ENCODE results near the gene TRH. TPM values are rescaled to one million over a fixed set of nuclear protein-coding genes. Genes with fewer than 3 reads are reported as not detected.

TRH gene
- total and polyA plus RNA-seq, 2 of the 8 experiments (the other 6 are each of a cell fraction or from before 2014, with no cell fraction given) = not detected

DNA sequence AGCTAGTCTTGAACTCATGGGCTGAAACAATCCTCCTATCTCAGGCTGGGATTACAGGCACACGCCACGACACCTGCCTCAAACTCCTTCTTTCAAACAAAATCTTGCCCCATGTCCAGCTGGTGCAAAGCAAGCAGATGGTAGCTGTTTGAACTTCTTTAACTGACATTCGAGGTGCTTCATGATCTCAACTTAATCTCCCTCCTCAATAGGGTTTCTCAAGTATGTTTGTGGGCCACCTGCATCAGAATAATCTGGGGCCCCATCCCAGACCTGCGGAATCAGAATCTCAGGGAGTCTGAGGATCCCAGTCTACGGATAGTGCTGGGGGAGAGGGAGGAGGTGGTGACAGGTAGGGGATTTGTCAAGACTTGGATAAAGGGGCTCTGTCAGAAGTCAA lies 20.9 kb upstream of the TRH start:
- ChIA-PET CTCF (ENCODE audit: partially characterized antibody) (interaction anchor here (1.0 to 5.0 kb wide), 5 partner anchors 8 to 144 kb away, joined by 3 to 45 read pairs (median 3); no protein-coding TSS in a partner anchor), POLR2A (ENCODE audit: partially characterized antibody) (interaction anchor here (2.1 kb wide), 1 partner anchor 17 kb away, joined by 6 read pairs; no protein-coding TSS in a partner anchor)
- 58% methylated on average over 5 of the region's 5 CpGs; no CpG with 5 or more reads in 1 of the 2 experiments for WGBS, 2 experiments (ENCODE audit: extremely low coverage in 1 of 2, insufficient coverage in 1 of 2, insufficient read length in 1 of 2, insufficient replicate concordance in 2 of 2, low coverage in 1 of 2, low lambda C conversion rate in 2 of 2, missing lambda C conversion rate in 1 of 2)
- Histone ChIP-seq H3K79me1 (ENCODE audit: low read depth, low read length) (no peaks in the 10 kb centered on the region), H3K4me2 (ENCODE audit: insufficient read depth in 1 of 2, low read depth in 2 of 2, low read length in 2 of 2) (no peak overlapping the region), H3K4ac (replicated peaks; ENCODE audit: insufficient read length, low read depth, low read length) (no peak overlapping the region), H2BK5ac (ENCODE audit: low read depth, low read length) (no peak overlapping the region), H3K23ac (ENCODE audit: insufficient read length) (no peak overlapping the region), H3K4me3 (ENCODE audit: extremely low read depth in 1 of 4, insufficient read depth in 2 of 4, low read depth in 3 of 4, low read length in 4 of 4) (no peak overlapping the region), H3K14ac (ENCODE audit: insufficient read length) (no peak overlapping the region), H3K9ac (replicated peaks in 1 of 4; ENCODE audit: extremely low read depth in 1 of 4, low read depth in 3 of 4, low read length in 3 of 4) (no peak overlapping the region), H2BK15ac (ENCODE audit: low read length) (no peak overlapping the region), H4K8ac (ENCODE audit: extremely low read depth, insufficient read depth, low read length) (no peak overlapping the region), H3K18ac (ENCODE audit: extremely low read depth, low read length) (no peak overlapping the region), H2BK120ac (replicated peaks; ENCODE audit: low read depth, low read length) (no peak overlapping the region), H4K20me1 (replicated peaks in 1 of 2; ENCODE audit: control insufficient read depth in 1 of 2, insufficient read depth in 2 of 2, low read length in 2 of 2) (peaks cover 0 to 2% of the 10 kb centered on the region in 2 experiments), H3K79me2 (ENCODE audit: control insufficient read depth in 1 of 2, insufficient read depth in 2 of 2, low read length in 2 of 2) (no peaks in the 10 kb centered on the region), H3K27ac (ENCODE audit: low read depth, low read length) (no peak overlapping the region), H3K36me3 (ENCODE audit: control insufficient read depth in 2 of 4, insufficient read depth in 4 of 4, low read length in 3 of 4) (no peaks in the 10 kb centered on the region), H3K27me3 (replicated peaks in 1 of 4; ENCODE audit: control insufficient read depth in 3 of 4, extremely low read depth in 1 of 4, insufficient read depth in 3 of 4, low read length in 3 of 4) (0 out of 7 replicates have a peak, but pooled peaks cover 0 to 5% (median 2%) of the 10 kb centered on the region in 4 experiments), H3K4me1 (replicated peaks in 1 of 4; ENCODE audit: control insufficient read depth in 3 of 4, insufficient read depth in 4 of 4, low read length in 3 of 4) (no peaks in the 10 kb centered on the region), H4K91ac (replicated peaks; ENCODE audit: insufficient read length, low read length) (no peak overlapping the region), H2BK20ac (ENCODE audit: low read length) (no peak overlapping the region), H3K56ac (replicated peaks; ENCODE audit: insufficient read length, low read depth, low read length) (no peak overlapping the region), H2AFZ (ENCODE audit: low read length) (no peak overlapping the region), H3K23me2 (ENCODE audit: low read depth, low read length) (no peaks in the 10 kb centered on the region), H4K5ac (ENCODE audit: insufficient read length, low read depth, low read length) (no peak overlapping the region), H2AK5ac (ENCODE audit: low read depth, low read length) (no peak overlapping the region), H3K9me3 (ENCODE audit: insufficient read depth in 2 of 2, low read depth in 1 of 2, low read length in 1 of 2) (no peaks in the 10 kb centered on the region), H2BK12ac (ENCODE audit: low read depth, low read length) (no peak overlapping the region)
- DNase-seq (ENCODE audit: low read depth in 1 of 2, low spot score in 2 of 2) (no peak), FAIRE-seq (no peak)
- TF ChIP-seq RBBP5 (IDR thresholded peaks at IDR 0.05; ENCODE audit: borderline replicate concordance, low read depth, low read length) = no peak
- no peak for TF ChIP-seq YY1 (IDR thresholded peaks at IDR 0.05; ENCODE audit: low read depth, low read length)
- TF ChIP-seq, protein P1, sequence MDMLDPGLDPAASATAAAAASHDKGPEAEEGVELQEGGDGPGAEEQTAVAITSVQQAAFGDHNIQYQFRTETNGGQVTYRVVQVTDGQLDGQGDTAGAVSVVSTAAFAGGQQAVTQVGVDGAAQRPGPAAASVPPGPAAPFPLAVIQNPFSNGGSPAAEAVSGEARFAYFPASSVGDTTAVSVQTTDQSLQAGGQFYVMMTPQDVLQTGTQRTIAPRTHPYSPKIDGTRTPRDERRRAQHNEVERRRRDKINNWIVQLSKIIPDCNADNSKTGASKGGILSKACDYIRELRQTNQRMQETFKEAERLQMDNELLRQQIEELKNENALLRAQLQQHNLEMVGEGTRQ (IDR thresholded peaks at IDR 0.05; ENCODE audit: low read length) = no peak
- TF ChIP-seq CEBPB (IDR thresholded peaks at IDR 0.05; ENCODE audit: low read depth, low read length) = no peak
- no peak for TF ChIP-seq CBX5 (IDR thresholded peaks at IDR 0.05; ENCODE audit: low read depth, low read length)
- TF ChIP-seq GTF2F1 (IDR thresholded peaks at IDR 0.05; ENCODE audit: borderline replicate concordance, low read depth, low read length) = no peak
- no peak for TF ChIP-seq ZNF274 (IDR thresholded peaks at IDR 0.05; ENCODE audit: borderline replicate concordance, extremely low read depth, low read length)
- no peak for TF ChIP-seq JUN (IDR thresholded peaks at IDR 0.05; ENCODE audit: low read depth, low read length)
- no peak for TF ChIP-seq POU5F1 (IDR thresholded peaks at IDR 0.05; ENCODE audit: low read depth, low read length)
- TF ChIP-seq KDM1A (IDR thresholded peaks at IDR 0.05; ENCODE audit: borderline replicate concordance, low read length) = no peak
- TF ChIP-seq SUZ12 (IDR thresholded peaks at IDR 0.05; ENCODE audit: low read length) = no peak
- no peak for TF ChIP-seq TAF1 (IDR thresholded peaks at IDR 0.05; ENCODE audit: low read depth, low read length)
- no peak for TF ChIP-seq TAF7 (optimal IDR thresholded peaks at IDR 0.05; ENCODE audit: borderline replicate concordance, low read depth, low read length)
- TF ChIP-seq NRF1 (IDR thresholded peaks at IDR 0.05; ENCODE audit: low read depth, low read length) = no peak

Data from H1 (cell line).